ENCODE data around the gene FUT9.

FUT9 gene

GRCh38 chr6:96157018-96157565, 141.3 kb downstream of the FUT9 start:
- H3K27ac ChIP-seq, result no peak overlapping the region
- TF ChIP-seq CTCF (IDR thresholded peaks at IDR 0.05) (no peak), ZFX (IDR thresholded peaks at IDR 0.05; ENCODE audit: borderline replicate concordance) (no peak)

DNA sequence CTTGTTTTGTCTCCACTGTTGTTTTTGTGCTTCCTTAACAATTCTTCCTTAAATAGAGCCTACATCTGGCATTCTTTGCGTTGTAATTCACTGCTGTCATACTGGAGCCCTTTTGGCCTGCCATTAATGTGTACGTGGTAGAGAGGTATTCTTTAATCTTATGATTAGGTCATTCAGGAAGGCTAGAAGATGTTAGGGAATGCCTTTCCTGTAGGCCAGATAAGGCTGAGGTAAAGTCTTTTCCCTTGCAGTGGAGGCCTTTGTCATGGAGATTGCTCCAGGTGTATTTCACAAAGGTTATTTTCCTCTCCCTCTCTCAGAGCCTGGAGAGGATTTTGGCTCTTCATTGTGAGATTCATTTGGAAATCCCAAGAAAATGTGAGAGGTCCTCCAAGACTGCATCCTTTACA, 146.9 kb downstream of the FUT9 start:
- H3K27ac ChIP-seq, result no peak overlapping the region
- TF ChIP-seq CTCF (IDR thresholded peaks at IDR 0.05), result no peak

DNA sequence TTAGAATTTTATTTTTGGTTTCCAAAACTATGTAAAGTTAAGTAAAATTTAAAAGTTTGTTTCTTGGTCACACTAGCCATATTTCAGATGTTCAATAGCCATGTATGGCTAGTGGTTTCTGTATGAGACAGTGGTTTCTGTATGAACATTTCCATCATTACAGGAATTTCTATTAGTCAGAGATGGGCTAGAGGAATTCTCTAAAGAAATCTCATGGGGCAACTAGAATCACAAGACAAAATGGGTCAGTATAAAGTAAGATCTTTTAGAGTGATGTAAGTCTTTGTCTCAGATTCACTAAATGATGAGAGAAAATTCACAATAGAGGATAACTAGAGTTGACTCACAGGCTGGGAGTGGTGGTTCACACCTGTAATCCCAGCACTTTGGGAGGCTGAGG, 149.0 kb downstream of the FUT9 start:
- H3K27ac ChIP-seq, result no peak overlapping the region
- TF ChIP-seq CTCF (IDR thresholded peaks at IDR 0.05) (no peak), ZFX (IDR thresholded peaks at IDR 0.05; ENCODE audit: borderline replicate concordance) (no peak)

GRCh38 chr6:96171112-96171511, 155.3 kb downstream of the FUT9 start:
- no peak overlapping the region for H3K27ac ChIP-seq
- no peak for TF ChIP-seq CTCF (IDR thresholded peaks at IDR 0.05)
- no peak for TF ChIP-seq ZFX (IDR thresholded peaks at IDR 0.05; ENCODE audit: borderline replicate concordance)

DNA sequence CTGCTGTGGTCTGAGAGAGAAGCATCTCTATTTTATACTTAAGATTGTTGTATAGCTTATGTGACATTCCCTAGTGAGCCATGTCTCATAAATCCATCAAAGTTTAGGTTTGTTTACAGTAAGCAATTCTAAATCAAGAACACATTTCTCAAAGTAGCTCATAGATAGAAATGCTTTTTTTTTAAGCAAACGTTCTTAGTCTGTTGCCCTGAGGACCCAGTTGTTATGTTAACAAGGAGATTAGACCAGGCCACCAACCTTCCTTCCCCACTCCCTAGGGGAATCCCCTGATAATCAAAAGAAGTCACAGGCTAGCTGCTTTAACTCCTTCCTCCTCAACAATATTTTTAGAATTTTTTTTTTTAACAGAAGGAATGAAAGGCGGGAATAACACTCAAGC, 169.0 kb downstream of the FUT9 start:
- no peak overlapping the region for H3K27ac ChIP-seq
- no peak for TF ChIP-seq ZFX (IDR thresholded peaks at IDR 0.05; ENCODE audit: borderline replicate concordance)
- TF ChIP-seq CTCF (IDR thresholded peaks at IDR 0.05), result no peak

GRCh38 chr6:96186094-96186493, 170.3 kb downstream of the FUT9 start:
- TF ChIP-seq CTCF (IDR thresholded peaks at IDR 0.05) (no peak), ZFX (IDR thresholded peaks at IDR 0.05; ENCODE audit: borderline replicate concordance) (no peak)
- H3K27ac ChIP-seq, result no peak overlapping the region

DNA sequence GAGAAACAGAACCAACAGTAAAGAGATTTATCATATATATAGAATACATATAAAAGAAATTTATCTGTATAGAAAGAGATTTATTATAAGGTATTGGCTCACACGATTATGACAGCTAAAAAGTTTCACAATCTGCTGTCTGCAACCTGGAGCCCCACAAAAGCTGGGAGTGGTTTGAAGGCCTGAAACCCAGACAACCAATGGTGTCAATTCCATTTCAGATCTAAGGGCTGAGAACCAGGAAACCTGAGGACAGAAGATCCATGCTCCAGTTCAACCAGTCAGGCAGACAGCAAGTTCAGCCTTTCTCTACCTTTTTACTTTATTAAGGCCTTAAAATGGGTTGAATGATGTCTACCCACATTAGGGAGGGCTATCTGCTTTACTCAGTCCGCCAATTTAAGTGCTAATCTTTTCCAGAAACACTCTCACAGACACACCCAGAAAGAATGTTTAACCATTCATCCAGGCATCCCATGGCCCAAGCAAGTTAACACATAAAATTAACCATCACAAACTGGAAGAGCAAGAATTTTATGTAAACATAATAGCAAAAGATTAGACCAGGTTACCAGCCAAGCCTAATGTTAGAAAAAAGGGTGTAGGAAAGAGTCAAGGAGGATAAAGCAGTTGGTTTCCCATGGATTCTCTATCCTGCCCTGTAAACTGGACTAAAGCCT, 170.9 kb downstream of the FUT9 start:
- TF ChIP-seq CTCF (IDR thresholded peaks at IDR 0.05), result no peak
- no peak overlapping the region for H3K27ac ChIP-seq
